NCI-H748 (cell line): ENCODE measurements around the gene CYYR1.

ENCODE experiments used
- DNase-seq: peaks from one replicate; lab custom pipeline; 2025; ENCODE audit not compliant: unreplicated experiment; lab: John Stamatoyannopoulos, UW

The CYYR1 gene

DNA sequence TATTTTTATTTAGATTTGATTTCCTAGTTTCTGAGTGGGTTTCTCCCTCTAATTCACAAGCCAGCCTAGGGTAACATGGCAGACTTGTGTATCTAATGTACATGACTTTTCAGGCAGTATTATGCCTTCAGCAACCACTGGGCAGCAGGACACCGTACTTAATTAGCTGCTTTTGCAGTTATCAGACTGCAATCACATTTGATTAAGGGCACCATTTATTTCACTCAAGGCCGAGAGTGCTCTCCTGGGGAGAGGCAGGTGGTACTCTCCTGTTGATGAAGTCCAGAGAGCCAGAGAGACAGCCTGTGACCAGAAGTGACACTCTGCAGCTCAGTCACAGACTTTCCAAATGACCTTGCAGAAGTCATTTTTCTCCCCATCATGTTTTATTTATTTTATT, 18.7 kb downstream of the CYYR1 start:
- DNase-seq = peak; percentile 92

DNA sequence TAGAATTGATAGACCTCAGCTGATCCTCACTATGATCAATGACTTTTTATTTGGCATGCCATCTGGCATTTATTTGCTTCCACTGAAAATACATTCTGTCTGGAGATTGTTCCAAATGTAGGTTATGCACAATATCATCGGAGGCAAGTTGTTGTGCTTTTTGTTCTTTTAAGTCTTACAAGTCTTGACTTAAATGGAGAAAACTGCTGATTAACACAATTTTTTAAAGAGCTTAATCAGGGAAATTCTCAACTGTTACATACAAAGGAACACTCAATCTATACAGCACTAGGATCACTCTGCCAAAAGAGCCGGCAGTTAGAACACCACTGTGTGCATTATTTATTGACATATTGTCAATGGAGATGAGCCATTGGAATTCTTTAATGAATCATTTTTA, 19.2 kb downstream of the CYYR1 start:
- DNase-seq = peak; percentile 49

DNA sequence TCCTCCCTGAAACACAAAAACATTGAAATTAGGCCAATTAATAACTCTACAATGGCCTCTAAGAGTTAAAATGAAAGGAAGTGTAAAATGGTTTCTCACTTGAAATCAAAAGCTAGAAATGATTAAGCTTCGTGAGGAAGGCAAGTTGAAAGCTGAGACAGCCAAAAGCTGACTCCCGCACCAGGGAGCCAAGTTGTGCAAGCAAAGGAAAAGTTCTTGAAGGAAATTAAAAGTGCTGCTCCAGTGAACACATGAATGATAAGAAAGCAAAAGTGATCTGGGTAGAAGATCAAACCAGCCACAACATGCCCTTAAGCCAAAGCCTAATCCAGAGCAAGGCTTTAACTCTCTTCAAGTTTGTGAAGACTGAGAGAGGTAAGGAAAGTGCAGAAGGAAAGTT, 22.8 kb downstream of the CYYR1 start:
- no peak for DNase-seq

DNA sequence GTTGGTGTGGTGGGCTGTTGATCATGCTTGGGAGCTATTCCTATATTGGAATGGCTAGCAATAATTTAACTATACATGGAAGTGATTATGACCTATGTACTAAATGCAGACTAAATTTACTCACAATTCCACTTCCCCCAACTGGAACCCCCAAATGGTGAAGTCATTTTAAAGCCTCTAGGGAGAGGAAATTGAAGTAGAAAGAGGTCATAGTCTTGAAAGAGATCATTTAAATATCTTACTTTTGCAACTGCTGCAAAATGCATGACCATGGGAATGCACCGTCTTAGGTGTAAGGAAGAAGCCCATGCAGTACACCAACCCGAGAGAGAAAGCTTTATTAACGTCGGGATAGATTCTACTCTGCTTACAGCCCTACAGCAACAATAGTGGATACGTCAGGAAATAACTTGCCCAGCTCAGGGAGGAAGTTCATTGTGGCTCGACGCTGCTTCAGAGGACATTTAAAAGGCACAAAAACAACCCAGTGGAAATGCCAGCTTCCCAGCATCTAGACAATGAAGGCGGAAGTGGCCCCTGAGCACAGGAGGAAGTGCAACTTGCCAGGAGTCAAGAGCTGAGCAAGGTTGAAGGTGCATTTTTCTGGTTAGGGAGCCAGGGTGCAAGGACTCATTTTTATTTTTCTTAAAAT, 26.5 kb downstream of the CYYR1 start:
- DNase-seq = no peak

DNA sequence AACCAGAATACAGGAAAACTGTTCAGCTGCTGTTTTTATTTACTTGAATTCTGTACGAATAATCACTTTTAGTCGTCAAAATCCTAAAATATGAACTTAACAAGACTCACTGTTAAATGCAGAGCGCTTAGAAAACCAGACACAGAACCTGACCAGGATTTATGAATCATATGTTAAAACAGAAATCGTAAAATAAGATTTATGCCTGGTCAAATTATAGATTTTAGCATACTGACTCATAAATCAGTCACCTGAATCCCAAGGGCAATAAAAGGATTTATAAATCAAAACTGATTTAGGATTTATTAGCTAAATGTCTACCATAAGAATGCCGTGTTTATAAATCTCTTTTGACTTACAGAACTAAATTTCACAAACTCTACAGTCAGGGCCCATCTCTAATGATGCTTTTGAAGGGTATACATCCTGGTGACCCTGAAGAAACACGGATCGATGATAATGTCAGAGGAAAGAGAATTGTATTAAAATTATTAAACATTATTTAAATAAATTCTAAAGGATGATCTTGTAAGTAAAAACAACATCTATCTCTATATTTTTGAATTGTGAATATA, 28.8 kb downstream of the CYYR1 start:
- DNase-seq = no peak

DNA sequence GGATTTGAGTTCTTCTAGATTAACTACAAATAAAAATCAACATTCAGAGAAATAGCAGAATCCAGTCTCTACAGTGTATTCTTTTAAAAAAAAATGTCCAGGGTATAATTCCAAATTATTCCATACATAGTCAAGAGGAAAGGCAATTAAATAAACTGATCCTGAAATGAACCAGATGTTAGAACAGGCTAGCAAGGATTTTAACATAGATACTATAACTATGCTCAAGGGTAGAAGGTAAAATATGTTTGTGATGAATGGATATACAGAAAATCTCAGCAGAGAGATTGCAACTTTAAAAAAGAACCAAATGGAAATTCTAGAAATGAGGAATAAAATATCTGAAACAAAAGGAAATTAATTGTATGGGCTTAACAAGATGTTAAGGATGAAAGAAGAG, 32.4 kb downstream of the CYYR1 start:
- no peak for DNase-seq

DNA sequence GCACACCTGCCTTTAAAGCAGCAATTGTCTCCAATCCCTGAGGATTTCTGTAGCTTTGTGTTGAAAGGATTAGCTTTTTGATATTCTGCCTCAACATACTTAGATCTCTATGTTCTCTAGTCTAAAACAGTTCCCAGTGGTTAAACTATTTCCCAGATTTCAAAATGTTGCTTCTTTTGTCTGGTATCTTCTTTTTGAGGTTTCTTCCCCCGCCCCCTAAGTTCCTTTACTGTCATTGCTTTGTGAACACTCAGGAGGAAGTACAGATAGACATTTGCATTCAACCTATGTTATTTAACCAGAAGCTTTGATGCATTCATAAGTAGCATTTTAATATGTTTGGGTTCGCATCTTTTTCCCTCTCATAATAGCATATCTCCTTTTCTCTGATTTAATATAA, 33.5 kb downstream of the CYYR1 start:
- no peak for DNase-seq

DNA sequence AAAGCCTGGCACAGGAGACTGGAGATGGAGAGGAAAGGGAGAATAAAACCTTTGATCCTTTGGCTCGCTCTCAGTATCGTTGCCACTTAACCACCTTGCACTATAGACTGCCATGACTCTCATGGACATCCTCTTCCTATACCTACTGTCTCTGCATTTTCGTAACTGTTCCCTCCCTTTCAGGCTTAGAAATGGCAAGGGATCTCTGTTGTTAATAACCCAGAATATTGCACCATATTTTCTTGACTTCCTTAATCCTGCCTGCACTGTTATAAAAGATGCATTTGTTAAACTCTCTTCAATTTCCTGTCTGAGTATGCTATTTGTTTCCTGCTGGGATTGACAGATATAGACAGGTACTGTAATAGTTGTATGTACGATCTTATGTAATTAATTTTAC, 38.6 kb downstream of the CYYR1 start:
- DNase-seq = no peak

DNA sequence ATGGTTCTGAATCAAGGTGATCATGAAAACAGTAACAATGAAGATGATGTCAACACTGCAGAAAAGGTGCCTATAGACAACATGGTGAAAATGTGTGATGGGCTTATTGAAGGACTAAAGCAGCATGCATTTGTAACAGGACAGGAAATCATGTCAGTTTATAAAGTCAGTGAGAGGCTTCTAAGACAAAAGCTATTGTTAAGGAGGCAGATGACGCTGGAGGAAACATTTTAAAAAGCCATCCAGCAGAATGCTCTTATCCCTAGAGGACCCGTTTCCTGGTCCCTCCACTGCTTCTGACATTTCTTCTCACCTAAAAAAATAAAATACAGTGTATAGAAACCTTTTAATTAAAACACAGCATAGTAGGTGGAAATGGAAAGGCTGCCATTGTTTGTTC, 40.9 kb downstream of the CYYR1 start:
- DNase-seq = no peak

DNA sequence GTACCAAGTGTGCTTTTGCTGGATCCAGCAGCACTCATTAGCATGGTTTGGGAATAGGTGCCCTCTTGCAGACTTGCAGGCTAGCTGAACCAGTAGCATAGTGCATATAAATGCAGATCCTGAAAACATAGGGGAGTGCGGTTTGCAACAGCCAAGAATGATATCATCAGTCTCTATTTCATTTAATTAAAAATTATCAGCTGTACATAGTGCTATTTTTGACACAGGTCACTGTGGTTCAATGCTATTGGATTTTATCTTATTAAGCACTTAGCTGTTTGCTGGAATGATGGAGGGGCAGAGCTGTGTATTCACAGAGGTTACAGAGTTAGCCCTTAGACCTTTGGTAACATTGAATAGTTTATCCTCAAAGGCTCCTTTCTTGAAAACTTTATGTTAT, 43.6 kb downstream of the CYYR1 start:
- no peak for DNase-seq

DNA sequence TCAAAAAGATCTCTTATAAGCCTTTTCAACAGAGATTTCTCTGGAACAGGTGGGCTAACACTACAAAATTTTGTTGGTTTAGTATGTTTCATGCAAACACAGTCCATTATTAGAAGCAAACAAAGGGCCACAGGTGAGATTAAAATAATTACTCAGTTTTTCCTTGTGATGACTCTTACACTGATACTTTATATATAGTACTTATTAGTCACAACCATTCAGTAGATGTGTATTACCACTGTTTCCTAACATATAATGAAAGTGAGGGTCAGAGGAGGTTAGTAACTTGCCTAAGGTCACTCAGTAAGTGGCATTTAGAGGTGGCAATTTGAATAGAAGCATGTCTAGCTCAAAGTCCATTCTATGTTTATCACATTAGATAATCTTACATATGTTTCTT, 44.2 kb downstream of the CYYR1 start:
- no peak for DNase-seq

DNA sequence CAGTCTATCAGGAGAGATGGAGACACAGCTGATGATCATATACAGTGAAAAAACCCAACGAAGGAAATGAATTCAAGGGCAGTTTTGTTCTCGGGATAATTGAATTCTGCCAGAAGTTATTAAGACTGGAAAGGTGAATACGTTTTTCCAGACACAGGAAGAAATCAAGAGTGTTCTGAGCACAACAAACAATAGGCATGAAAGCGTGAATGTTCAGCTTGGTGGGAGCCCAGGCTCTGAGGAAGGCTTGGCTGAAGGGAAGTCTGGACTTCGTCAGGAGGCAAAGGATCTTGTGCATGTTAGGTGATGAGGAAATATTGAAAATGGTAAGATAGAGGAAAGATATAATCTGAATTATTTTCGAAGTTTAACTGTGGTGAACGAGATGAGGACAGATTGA, 50.4 kb downstream of the CYYR1 start:
- DNase-seq = no peak

DNA sequence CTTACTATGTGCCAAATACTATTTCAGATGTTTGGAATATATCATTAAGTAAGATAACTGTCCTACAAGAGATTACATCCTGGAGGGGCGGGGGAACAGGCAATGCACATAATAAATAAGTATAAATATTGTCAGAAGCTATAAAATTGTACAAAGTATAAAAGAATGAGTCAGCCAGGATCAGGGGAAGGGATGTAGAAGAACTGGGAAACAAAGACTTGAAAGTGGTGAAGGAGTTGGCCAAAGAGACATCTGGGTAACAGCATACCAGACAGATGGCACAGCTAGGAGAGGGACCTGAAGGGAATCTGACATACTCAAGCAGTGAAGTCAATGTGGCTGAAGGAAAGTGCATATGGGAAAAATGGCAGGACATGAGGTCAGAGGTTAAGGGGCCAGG, 53.9 kb downstream of the CYYR1 start:
- no peak for DNase-seq

DNA sequence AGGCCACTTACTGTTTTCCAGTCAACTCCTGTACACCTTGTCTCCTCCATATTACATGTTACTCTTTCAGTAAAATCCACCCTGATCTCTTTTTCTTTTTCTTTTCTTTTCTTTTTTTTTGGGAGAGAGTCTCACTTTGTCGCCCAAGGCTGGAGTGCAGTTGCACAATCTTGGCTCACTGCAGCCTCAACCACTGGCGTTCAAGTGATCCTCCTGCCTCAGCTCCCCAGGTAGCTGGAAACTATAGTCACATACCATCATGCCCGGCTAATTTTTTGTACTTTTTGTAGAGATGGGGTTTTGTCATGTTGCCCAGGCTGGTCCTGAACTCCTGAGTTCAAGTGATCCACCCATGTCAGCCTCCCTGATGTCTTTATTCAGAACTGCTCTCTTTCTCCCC, 57.8 kb downstream of the CYYR1 start:
- no peak for DNase-seq

DNA sequence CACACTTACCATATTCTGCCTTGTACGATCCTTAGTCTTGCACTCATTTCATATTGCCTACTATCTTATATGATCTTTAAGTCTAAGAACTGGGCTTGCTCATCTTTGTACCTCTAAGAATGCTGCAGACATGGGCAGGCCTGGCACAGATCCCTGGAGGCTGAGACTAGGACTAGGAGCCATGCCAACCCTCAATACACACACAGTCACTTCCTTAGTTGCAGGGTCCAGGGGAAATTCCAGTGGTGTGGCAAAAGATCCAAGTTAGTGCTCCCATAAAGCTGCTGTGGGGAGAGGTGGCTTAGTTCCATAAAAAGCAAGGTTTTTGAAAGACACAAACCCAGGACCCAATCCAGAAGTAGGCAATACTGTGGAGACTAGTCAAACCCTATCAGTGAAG, 59.9 kb downstream of the CYYR1 start:
- no peak for DNase-seq

DNA sequence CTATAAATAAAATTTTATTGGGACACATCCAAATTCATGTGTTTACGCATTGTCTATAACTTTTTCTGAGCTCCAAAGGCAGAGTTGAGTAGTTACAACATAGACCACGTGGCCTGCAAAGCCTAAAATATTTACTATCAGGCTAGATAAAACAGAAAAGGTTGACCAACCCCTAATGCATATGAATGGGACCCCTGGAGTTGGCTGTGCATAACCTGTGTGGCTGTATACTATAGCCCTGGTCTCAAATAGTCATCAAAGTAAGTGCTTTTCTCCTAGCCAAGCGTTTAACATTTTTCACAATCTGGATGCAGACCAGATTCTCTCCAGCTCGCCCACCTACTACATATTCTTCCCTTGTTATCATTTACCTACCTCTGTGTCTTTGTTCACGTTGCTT, 60.4 kb downstream of the CYYR1 start:
- DNase-seq = no peak

DNA sequence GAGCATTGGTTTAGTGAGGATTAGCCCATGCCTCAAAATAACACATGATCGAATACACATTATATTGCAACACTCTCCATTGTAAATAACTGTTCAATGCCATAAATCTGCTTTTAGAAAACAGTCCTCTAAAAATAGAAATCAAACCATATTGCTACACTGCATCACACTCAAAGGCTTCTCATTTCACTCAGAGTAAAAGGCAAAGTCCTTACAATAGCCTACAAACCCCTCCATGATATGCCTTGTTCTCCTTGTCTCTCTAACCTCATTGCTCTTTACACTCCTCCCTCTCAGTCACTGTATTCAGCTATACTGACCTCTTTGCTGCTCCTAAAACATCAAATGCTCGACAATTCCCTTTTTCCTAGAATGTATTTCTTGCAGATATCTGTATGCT, 64.2 kb downstream of the CYYR1 start:
- DNase-seq = no peak

DNA sequence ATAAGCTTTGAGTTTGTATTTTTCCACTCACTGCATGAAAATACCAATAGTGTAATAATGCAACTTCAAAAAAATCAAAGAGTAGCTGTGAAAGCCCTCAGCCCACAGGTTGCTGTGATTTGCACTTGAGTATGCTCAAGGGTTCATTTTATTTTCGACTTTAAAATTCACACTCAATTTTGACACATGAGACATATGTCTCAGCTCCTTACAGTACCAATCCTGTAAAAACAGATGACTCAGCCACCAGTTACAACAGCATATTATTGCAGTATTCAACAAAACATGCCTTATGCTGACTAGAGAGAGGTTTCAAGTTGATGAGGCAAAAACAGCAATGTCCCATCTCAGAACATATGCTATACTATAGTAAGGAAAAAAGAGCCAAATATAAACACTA, 66.1 kb downstream of the CYYR1 start:
- no peak for DNase-seq

DNA sequence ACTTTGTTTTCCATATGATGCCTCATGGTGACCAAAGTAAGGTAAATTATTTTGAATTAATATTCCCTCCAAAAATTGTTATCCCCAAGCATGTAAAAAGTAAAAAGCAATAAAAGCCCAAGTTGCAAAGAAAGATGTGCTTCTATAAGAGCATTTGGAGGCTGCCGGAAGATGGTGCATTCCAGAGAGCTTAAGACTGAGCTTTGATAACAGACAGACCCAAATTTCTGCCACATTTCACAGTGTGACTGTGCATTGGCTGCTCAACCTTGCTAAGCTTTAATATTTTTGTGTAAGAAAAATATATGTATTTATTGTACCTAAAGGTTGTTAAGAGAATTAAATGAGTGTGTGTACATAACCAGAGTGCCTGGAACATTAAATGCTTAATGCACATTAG, 67.9 kb downstream of the CYYR1 start:
- DNase-seq = no peak

DNA sequence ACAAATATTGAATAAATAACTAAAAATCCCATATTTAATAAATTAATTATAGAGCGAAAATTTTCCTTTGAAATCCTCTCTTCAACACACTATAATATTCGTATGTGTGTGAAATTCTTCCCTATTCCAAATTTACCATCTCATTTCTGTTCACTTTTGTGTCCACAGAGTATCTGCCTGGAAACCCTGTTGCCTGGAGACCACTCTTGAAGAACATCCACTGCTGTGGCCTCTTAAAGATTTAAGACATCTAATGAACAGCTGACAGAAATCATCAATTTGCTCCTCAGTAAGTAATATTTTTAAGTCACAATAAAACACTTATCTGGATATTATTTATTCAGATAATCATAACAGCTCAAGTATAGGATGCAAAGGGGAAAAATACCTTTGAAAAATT, 69.7 kb downstream of the CYYR1 start:
- DNase-seq = no peak

DNA sequence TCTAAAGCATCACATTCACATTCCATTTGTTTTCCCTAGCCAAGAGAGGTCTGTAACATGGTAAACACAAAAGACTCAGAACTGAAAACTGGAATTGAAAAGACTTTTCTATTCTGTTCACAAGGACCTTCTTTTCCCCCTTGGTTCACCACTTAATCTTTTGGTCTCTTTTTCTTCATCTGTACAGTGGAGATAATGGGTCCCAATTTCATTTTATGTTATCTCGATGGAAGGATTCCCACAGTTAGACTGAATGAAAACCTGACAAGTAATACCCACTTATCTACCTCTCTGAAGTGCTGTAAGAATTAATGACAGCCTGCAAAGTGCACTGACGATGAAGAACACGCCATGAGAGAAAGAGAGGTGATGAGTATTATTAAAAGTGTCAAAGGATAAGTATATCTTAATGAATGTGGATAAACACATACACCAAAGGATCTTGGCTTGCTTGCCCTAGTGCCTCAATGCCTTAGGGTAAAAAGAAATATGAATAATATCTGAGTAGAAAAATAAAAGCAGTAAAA, 71.5 kb downstream of the CYYR1 start:
- DNase-seq = no peak

DNA sequence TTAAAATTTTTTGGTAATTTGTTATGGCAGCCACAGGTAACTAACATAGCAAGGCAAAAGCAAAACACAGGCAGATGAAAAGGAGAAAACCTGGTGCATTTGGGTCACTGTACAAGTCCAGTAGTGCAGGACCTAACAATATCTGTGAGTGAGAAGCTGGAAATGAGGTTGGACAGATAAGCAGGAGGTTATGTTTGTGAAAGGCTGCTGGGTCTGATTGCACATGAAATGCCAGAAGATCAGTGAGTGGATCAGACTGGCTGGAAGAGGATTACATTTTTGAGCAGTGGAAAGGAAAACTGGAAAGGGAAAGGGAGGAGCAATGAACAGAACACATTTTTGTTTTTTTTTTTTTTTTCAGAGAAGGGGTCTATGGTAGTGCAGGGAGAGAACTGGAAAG, 73.6 kb downstream of the CYYR1 start:
- no peak for DNase-seq

DNA sequence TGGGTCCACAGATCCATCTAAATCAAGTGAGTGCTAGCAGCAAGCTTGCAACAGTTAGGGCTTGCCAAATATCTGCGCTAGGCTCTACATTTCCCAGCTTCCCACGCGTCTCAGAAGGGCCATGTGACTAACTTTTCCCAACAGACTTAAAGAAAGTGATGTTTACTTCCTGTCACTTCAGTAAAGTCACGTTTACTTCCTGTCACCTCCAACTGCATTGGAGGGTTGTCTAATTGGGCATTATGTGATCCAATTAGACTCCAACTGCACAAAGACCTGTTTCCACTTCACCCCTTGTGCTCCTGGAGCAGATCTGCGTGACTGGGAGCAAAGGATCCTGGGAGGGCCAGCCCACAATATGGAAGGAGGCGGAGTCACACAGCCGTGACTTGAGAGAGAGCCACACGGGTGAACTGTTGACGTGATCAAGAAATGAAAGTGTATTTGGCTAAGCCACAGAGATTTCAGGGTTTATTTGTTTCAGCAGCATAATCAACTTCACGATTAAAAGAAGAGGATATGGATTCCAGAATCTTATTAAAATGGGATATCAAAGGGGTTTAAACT, 77.7 kb downstream of the CYYR1 start:
- DNase-seq = no peak
